ENCODE data around the gene CDHR1.

The CDHR1 gene

DNA sequence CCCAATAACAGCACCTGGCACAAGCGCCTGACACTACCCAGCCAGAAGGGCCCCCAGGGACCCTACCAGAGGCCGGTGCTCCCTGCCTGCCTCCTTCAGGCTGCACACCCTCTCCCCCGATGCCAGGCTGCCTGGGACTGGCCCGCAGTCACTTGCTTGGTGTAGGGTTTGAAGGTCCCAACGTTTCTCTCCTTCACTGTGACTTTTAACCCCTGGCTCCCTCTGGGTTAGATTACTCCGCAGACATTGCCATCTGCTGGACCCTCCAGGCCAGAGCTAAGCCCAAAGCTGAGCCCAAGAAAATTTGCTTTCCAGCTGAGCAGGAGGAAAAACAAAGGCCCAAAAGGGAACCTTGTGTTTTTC lies 6.9 kb downstream of the CDHR1 start:
- DNase-seq (ENCODE audit: low spot score): no peak

DNA sequence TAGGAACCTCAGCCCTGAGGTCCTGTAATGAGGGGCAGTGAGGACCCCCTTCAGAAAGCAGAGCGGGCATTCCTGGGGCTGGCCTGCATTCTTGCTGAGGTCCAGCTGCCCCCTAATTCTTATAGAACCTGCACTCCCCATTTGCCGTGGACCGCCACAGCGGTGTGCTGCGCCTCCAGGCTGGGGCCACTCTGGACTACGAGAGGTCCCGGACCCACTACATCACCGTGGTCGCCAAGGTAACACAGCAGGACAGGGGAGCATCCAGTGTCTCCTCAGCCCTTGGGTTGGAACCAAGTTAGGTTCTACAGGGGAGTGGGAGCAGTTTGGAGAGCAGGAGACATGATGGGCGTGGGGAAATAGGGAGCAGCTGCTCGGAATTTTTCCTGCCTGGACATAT lies 7.3 kb downstream of the CDHR1 start:
- no peak for DNase-seq (ENCODE audit: low spot score)

DNA sequence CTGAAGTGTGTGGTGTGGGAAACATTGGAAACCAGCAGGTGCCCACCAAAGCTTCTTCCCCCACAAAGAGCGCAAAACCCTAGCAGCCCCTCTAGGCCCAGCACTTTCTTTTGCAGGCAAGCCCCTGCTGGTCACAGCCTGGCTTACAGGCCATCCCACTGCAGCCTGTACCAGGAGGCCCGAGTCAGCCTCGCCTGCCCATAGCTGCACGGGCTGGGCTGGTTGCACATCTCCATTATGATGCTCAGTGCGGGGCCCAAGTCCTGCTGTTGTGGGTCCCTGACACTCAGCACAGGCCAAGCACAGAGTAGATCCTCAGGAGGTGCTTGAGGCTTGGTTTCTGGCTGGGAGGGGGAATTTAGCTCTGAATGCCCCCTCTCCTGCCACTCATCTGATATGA lies 8.0 kb downstream of the CDHR1 start:
- DNase-seq (ENCODE audit: low spot score): no peak

DNA sequence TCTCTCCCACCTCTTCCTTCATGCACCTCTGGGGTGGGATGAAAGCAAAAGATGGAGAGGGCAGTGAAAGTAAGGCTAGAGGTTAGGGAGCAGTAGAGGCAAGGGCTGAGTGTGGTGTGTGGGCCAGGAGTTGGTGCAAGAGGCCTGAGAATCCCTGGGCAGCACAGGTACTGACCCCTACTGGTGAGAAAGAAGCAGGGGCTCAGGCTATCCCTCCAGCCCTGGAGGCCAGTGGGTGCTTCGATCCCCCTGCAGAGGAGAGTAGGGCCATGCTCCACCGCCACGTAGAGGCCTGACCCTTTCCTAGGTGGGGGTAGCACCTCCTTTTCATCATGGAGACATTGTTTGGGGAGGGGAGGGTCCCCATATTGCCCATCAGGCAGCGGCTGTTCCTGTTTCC lies 9.8 kb downstream of the CDHR1 start:
- DNase-seq (ENCODE audit: low spot score): no peak

DNA sequence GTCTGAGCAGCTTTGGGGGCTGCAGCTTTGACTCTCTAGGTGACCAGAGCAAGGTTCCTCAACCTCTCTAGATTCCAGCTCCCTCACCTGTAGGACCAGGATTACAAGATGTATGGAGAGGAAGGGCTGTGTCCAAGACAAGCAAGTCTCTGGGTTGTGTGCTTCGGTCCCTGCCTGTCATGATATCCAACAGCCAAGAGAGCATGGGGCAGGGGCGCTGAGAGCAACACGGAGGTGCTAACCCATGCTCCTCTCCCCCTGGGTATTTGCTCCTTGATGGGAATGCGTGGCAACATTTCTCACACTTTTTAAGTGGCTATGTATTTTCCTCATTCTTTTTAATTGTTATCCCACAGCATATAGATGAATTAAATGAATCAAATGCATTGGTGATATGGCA lies 10.3 kb downstream of the CDHR1 start:
- DNase-seq (ENCODE audit: low spot score): no peak

DNA sequence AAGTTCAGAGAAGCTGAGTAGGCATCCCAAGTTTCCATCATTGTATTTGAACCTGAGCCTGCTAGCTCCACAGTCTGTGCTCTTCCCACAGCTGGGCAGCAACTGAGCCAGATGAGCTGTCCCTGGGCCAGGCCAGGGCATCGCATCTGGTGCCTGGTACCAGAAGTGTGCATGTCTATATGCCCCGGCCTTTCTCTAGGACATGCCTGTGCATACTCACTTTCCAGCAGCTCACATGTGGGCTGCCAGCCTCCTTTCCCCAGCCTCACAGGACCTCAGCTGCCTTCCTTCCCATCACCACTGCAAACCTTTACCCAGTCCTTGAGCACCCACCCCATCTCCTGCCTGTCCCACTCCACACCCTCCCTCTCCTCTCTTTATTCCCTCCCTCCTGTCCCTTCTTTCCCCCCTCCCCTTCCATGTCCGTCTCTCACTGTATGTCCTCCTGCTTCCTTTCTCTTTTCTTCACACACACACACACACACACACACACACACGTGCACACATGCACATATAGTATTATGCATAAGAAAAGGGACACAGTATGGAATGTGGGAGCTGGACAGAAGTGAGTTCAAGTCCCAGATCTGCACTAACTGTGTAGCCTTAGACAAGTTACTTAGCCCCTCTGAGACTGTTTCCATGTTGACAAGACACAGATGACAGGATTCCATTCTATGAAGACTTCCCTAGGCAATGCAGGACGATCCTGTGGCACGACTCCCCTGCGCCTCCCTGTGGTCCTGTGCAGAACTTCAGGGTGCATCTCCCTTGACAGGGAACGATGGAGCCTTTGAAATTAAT lies 10.9 kb downstream of the CDHR1 start:
- peak; percentile 77 for DNase-seq (ENCODE audit: low spot score)

GRCh38 chr10:84205853-84206525 lies 11.7 kb downstream of the CDHR1 start:
- no peak for DNase-seq (ENCODE audit: low spot score)

- DNase-seq (ENCODE audit: low spot score): no peak
These were observed 13.7 kb downstream of the CDHR1 start for GRCh38 chr10:84208023-84208422.

- no peak for DNase-seq (ENCODE audit: low spot score)
These were observed 17.2 kb downstream of the CDHR1 start for GRCh38 chr10:84211566-84211965.

DNA sequence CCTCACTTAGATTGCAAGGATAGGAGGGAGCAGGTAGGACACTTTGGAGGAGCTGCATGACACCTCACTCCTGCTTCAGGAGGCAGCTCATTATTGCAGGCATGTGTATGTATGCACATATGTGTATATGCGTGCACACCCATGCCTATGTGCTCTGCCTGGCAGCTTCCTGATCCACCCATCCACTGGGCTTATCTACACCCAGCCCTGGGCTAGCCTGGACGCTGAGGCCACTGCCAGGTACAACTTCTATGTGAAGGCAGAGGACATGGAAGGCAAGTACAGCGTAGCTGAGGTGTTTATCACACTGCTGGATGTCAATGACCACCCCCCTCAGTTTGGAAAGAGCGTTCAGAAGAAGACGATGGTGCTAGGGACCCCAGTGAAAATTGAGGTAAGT lies 17.7 kb downstream of the CDHR1 start:
- DNase-seq (ENCODE audit: low spot score): no peak

- DNase-seq (ENCODE audit: low spot score): no peak
These were observed 18.7 kb downstream of the CDHR1 start for GRCh38 chr10:84213076-84213475.

DNA sequence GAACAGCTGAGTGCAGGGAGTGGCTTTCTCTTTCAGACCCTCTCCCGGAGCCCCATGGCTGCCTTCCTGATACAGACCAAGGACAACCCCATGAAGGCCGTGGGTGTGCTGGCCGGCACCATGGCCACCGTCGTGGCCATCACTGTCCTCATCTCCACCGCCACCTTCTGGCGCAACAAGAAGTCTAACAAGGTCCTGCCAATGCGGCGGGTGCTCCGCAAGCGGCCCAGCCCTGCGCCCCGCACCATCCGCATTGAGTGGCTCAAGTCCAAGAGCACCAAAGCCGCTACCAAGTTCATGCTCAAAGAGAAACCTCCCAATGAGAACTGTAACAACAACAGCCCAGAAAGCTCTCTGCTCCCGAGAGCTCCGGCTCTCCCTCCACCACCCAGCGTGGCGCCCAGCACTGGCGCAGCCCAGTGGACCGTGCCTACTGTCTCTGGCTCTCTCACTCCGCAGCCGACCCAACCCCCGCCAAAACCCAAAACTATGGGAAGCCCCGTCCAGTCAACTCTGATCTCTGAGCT lies 19.8 kb downstream of the CDHR1 start:
- no peak for DNase-seq (ENCODE audit: low spot score)

GRCh38 chr10:84214612-84215235 lies 20.4 kb downstream of the CDHR1 start:
- no peak for DNase-seq (ENCODE audit: low spot score)

GRCh38 chr10:84216834-84217233 lies 22.5 kb downstream of the CDHR1 start:
- DNase-seq (ENCODE audit: low spot score): no peak

GRCh38 chr10:84217746-84218145 lies 23.4 kb downstream of the CDHR1 start:
- DNase-seq (ENCODE audit: low spot score): no peak

GRCh38 chr10:84221916-84222315 lies 27.6 kb downstream of the CDHR1 start:
- DNase-seq (ENCODE audit: low spot score): no peak

DNA sequence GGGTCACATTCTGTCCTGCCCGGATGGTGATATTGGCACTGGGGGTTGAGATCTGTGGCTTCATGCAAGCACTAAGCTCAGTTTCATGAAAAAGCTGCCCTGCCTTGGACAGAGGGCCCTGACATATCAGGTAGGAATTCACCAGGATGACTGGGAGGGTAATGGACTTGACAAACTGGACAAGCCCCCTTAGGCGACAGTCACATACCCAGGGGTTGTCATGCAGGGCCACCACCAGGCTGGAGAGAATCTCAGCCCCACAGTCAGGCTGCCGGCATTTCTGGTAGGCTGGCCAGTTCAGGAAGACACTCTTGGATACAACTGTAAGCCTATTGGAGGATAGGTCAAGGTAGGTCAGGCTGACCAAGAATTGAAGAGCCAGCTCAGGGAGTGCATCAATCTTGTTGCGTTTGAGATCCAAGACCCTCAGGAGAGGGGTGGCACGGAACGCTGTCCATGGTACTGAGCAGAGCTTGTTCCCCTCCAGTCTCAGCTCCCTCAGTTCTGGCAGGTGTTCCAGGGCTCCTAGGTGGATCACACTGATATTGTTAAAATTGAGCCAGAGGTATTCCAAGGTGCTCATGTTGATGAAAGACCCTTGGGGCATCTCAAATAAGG lies 30.2 kb downstream of the CDHR1 start:
- DNase-seq (ENCODE audit: low spot score): no peak

- DNase-seq (ENCODE audit: low spot score): no peak
These were observed 31.3 kb downstream of the CDHR1 start, which contains the start of gene LRIT2 for GRCh38 chr10:84225427-84226173. LRIT2 (minus strand) TSS chr10:84225544; CDS start chr10:84225520, 24 bp downstream.

- DNase-seq (ENCODE audit: low spot score): no peak
These were observed 32.3 kb downstream of the CDHR1 start for GRCh38 chr10:84226616-84227015.

DNA sequence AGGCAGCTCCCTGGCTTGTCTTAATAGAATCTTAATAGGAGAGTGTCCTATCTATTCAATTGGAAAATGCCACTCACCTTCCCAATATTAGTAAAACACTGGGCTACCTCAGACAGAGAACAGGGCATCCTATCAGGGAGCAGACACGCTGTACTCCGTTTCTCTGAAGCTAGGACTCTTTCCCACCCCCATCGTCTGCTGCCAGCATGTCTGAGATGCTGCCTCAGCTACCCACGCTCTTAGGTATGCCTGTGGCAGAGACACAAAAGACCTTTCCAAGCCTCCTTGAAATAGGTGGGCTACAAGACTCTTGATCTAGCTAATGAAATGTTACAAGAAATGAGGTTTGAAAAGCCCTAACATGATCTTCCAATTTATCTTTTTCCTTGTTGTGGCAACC lies 33.5 kb downstream of the CDHR1 start:
- no peak for DNase-seq (ENCODE audit: low spot score)

DNA sequence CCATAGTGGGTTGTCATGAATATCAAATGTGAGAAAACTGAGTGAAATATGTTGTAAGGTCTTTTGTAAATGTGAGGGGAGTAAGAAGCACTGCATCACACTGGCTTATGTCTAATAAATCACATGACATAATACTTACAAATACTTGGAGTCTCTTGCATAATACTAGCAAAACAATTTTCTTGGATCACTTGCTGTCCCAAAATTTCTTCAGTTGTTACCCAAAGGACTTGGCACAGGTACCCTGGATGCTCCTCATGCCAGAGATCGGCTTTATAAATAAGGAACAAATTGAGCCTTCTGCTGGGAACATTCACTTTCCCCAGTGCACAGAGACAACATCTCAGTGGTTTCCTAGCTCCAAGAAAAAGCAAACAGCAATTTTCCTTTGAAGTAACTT lies 36.0 kb downstream of the CDHR1 start:
- DNase-seq (ENCODE audit: low spot score): no peak

DNA sequence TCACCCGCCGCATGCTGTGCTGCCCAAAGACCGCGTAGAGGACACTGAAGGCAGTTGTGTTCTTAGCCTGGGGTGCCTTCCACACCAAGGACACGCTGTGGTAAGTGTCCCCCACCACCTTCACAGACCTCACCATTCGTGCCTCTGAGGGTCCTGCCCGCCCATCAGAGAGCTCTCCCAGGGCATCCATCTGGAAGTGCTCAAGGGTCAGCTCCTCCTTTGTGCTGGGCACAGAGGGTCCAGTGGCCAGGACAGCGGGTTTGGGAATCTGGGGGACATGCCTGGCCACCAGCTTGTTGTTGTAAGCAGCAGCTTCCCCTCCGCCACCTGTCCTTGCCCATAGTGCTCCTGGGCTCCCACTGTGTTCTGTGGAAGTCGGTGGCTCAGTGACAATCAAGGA lies 38.0 kb downstream of the CDHR1 start:
- DNase-seq (ENCODE audit: low spot score): no peak
